Measurements from ENCODE around the gene CEP192. TPM values are rescaled to one million over a fixed set of nuclear protein-coding genes. Genes with fewer than 3 reads are reported as not detected.

The CEP192 gene
- total RNA-seq, 2 donors from 2014 or later = 20.1 to 27.2 TPM

GRCh38 chr18:13028869-13029268 lies 37.7 kb downstream of the CEP192 start:
- H3K4me1 ChIP-seq (ENCODE audit: control insufficient read depth in 1 of 2, low read depth in 2 of 2) = no peaks in the 10 kb centered on the region
- ATAC-seq (ENCODE audit: insufficient number of reproducible peaks, low FRiP score, low read depth) = no peak
- H3K4me3 ChIP-seq = no peak overlapping the region
- DNase-seq (ENCODE audit: low spot score) = no peak
- no peak overlapping the region for H3K27ac ChIP-seq
- no peaks in the 10 kb centered on the region for H3K9me3 ChIP-seq
- no peak for TF ChIP-seq CTCF (IDR thresholded peaks at IDR 0.05)
- H3K36me3 ChIP-seq = peaks cover 20% of the 10 kb centered on the region
- H3K27me3 ChIP-seq (replicated peaks; ENCODE audit: insufficient read depth) = no peaks in the 10 kb centered on the region

DNA sequence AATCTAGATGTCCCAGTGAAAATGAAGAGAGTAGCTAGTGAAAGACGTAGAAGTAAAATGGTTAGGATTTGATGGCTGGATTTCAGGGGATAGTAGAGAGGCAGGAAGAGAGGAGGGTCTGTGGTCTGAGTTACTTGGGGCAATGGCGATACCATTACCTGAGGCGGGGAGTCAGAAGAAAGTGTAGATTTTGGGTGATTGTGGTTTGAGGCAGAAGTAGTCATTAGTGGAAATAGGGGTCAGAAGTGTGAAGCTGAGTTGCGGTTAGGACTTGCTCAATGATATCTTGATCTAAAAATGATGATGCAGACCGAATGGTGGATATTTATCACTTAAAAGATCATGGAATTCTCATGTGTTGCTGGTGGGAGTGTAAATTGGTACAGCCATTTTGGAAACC lies 41.0 kb downstream of the CEP192 start:
- TF ChIP-seq CTCF (IDR thresholded peaks at IDR 0.05) = no peak
- H3K4me1 ChIP-seq (ENCODE audit: control insufficient read depth in 1 of 2, low read depth in 2 of 2) = no peaks in the 10 kb centered on the region
- DNase-seq (ENCODE audit: low spot score) (no peak), ATAC-seq (ENCODE audit: insufficient number of reproducible peaks, low FRiP score, low read depth) (no peak)
- peaks cover 16% of the 10 kb centered on the region for H3K36me3 ChIP-seq
- no peaks in the 10 kb centered on the region for H3K27me3 ChIP-seq (replicated peaks; ENCODE audit: insufficient read depth)
- no peaks in the 10 kb centered on the region for H3K9me3 ChIP-seq
- H3K4me3 ChIP-seq = no peak overlapping the region
- no peak overlapping the region for H3K27ac ChIP-seq

GRCh38 chr18:13035249-13035914 lies 44.2 kb downstream of the CEP192 start:
- no peaks in the 10 kb centered on the region for H3K9me3 ChIP-seq
- no peak overlapping the region for H3K27ac ChIP-seq
- no peak for ATAC-seq (ENCODE audit: insufficient number of reproducible peaks, low FRiP score, low read depth)
- no peak for DNase-seq (ENCODE audit: low spot score)
- TF ChIP-seq CTCF (IDR thresholded peaks at IDR 0.05) = no peak
- H3K36me3 ChIP-seq = peaks cover 9% of the 10 kb centered on the region
- H3K27me3 ChIP-seq (replicated peaks; ENCODE audit: insufficient read depth) = no peaks in the 10 kb centered on the region
- H3K4me3 ChIP-seq = no peak overlapping the region
- no peaks in the 10 kb centered on the region for H3K4me1 ChIP-seq (ENCODE audit: control insufficient read depth in 1 of 2, low read depth in 2 of 2)

DNA sequence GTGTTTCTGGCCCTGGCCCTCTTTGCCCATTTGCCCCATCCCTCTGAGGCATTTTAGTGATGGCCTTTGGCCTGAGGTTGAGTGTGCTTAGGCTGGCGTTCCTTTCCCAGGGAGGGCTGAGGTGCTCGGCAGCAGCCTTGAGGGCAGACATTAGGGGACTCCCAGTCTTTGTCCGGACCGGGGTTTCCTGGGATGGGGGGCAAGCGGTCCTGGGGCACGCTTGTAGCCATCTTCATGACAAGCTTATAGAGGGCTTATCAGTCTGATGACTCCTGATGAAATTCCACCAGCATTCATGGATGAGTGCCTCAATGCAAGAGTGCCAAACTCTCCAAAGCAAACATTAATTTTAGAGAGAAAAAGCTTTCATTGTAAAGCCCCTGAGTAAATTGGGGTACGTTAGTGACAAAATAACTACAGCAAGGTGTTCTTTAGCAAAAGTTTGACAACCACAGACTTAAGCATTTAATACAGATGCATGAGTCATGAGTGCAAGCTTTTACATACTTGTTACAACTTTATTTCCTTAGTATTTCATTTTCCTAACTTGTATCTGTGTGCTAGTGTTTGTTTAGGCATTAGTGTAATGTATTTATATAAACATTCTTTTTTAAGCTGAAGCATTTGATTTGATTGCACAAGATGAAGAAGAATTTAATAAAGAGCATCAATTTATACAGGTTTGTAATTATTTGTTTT lies 45.6 kb downstream of the CEP192 start:
- H3K4me1 ChIP-seq (ENCODE audit: control insufficient read depth in 1 of 2, low read depth in 2 of 2) = no peaks in the 10 kb centered on the region
- DNase-seq (ENCODE audit: low spot score) = no peak
- no peak overlapping the region for H3K27ac ChIP-seq
- H3K9me3 ChIP-seq = no peaks in the 10 kb centered on the region
- peaks cover 9% of the 10 kb centered on the region for H3K36me3 ChIP-seq
- no peaks in the 10 kb centered on the region for H3K27me3 ChIP-seq (replicated peaks; ENCODE audit: insufficient read depth)
- no peak for TF ChIP-seq CTCF (IDR thresholded peaks at IDR 0.05)
- no peak overlapping the region for H3K4me3 ChIP-seq
- ATAC-seq (ENCODE audit: insufficient number of reproducible peaks, low FRiP score, low read depth) = no peak

DNA sequence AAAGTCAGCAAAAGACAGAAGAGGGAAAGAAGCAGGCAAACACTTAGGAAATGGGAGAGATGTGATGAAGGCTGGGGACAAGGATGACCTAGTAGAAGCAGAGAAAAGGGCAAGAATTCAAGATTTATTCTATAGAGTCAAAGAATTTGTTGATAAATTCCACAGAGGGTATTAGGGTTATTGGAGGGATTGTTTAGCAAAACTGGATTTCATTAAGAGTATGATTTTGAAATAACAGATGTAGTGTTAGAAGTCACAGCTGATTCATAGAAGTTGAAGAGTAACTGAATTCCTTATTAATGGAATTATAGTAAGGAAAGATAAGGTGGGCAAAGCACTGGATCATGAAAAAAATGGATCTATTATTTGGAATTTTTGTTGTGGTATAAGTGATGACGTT lies 48.6 kb downstream of the CEP192 start:
- H3K36me3 ChIP-seq = no peaks in the 10 kb centered on the region
- H3K4me1 ChIP-seq (ENCODE audit: control insufficient read depth in 1 of 2, low read depth in 2 of 2) = no peaks in the 10 kb centered on the region
- H3K4me3 ChIP-seq = no peak overlapping the region
- no peaks in the 10 kb centered on the region for H3K9me3 ChIP-seq
- ATAC-seq (ENCODE audit: insufficient number of reproducible peaks, low FRiP score, low read depth) (no peak), DNase-seq (ENCODE audit: low spot score) (no peak)
- no peak for TF ChIP-seq CTCF (IDR thresholded peaks at IDR 0.05)
- no peak overlapping the region for H3K27ac ChIP-seq
- no peaks in the 10 kb centered on the region for H3K27me3 ChIP-seq (replicated peaks; ENCODE audit: insufficient read depth)
